ENCODE data around the gene PLEKHD1.

DNA sequence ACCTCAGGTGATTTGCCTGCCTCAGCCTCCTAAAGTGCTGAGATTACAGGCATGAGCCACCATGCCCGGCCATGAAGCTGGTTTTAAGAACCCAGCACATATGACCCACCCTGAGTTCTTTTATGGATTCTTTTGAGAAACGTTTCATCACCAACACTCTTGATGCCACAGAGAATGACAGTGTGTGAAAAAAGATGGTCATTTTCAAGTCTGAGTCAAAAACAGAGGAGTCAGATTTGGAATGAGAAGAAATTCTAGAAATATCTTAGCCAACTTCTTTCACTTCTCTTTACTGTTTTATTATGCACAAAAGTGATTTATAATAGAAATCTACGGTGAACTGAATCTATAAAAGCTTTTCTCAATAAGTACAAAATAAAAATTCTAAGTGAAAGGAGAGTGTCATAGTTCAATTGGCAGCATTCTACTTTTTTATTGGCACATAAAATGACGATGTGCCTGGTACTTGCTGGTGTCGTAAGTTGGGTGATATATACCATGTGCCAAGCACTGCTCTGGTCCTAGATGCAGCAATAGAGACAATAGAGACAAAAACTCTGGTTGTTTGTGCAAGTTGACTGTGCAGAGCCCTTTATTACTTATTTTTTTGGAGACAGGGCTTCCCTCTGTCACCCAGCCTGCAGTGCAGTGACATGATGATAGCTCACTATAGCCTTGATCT lies 56.3 kb downstream of the PLEKHD1 start:
- TF ChIP-seq EZH2 (IDR thresholded peaks at IDR 0.05; ENCODE audit: borderline replicate concordance, low read depth, low read length, poor library complexity, severe bottlenecking): no peak
- TF ChIP-seq, protein P1, sequence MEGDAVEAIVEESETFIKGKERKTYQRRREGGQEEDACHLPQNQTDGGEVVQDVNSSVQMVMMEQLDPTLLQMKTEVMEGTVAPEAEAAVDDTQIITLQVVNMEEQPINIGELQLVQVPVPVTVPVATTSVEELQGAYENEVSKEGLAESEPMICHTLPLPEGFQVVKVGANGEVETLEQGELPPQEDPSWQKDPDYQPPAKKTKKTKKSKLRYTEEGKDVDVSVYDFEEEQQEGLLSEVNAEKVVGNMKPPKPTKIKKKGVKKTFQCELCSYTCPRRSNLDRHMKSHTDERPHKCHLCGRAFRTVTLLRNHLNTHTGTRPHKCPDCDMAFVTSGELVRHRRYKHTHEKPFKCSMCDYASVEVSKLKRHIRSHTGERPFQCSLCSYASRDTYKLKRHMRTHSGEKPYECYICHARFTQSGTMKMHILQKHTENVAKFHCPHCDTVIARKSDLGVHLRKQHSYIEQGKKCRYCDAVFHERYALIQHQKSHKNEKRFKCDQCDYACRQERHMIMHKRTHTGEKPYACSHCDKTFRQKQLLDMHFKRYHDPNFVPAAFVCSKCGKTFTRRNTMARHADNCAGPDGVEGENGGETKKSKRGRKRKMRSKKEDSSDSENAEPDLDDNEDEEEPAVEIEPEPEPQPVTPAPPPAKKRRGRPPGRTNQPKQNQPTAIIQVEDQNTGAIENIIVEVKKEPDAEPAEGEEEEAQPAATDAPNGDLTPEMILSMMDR (conservative IDR thresholded peaks at IDR 0.05; ENCODE audit: low read depth, low read length): no peak
